NB4 (cell line): Measurements from ENCODE around the gene CCDC33.

Source experiments
- CTCF ChIP-seq: IDR thresholded peaks from one replicate; pipeline ENCODE4 v1.5.1; 2012; ENCODE audit warnings: low read depth, low read length
- MYC ChIP-seq: IDR thresholded peaks from 2 replicates; pipeline ENCODE4 v1.6.1; 2011; ENCODE audit warnings: low read depth, low read length
- POLR2A ChIP-seq: IDR thresholded peaks from 2 replicates; pipeline ENCODE4 v1.6.1; 2011; ENCODE audit warnings: mild to moderate bottlenecking; ENCODE audit not compliant: insufficient read length; ENCODE audit errors: extremely low read depth
- TF ChIP-seq, protein P1 (sequence below): IDR thresholded peaks from 2 replicates; pipeline ENCODE4 v1.6.1; 2011; ENCODE audit warnings: low read depth, low read length

DNA sequence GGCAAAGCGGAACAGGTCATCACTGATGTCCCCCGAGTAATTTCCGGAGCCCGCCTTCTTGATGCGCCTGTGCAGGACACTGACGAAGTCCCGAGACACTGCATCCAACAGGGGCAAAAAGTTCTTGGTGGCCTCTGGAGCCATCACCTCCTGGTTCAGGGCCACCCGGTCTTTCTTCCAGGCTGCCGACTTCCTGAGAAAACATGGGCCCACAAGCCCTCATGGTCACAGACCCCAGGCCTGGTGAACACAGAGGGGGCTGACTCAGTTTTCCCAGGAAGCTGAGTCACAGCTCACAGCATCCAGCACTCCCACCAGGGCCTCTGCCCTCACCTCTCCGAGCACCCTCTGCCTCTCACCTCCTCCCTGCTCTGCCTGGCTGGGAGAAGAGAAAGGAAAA lies 108.9 kb downstream of the CCDC33 start:
- TF ChIP-seq CTCF (no peak), POLR2A (no peak), MYC (no peak)
- TF ChIP-seq, protein P1, sequence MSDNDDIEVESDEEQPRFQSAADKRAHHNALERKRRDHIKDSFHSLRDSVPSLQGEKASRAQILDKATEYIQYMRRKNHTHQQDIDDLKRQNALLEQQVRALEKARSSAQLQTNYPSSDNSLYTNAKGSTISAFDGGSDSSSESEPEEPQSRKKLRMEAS, result no peak
